Measurements from ENCODE around the gene ABCC4. TPM values are rescaled to one million over a fixed set of nuclear protein-coding genes. Genes with fewer than 3 reads are reported as not detected.

ABCC4 gene
- total RNA-seq, 4 donors from 2014 or later: 15.8 to 26.0 (median 23.8) TPM

- Histone ChIP-seq H3K27me3 (no peaks in the 10 kb centered on the region), H3K27ac (peak overlapping the region in 3 of 4 donors; percentile 17 to 32 (median 19)), H3K9me3 (no peaks in the 10 kb centered on the region), H3K4me3 (no peak overlapping the region), H3K4me1 (peaks cover 0 to 4% (median 0%) of the 10 kb centered on the region in 4 donors), H3K36me3 (no peaks in the 10 kb centered on the region)
- DNase-seq: no peak
- intact Hi-C loops (cut with DNase I; ENCODE audit: low total_unique reads) (no loop called here), in situ Hi-C loops (cut with MboI; ENCODE audit: low pct_ligation_motif_present in 1 of 4, low pct_unique_long_range_greater_than_20kb in 1 of 4, low sequenced_read_pairs in 3 of 4) (no loop called here)
- 66 to 96% methylated on average over 11 to 16 of the region's 16 CpGs for WGBS, 2 donors (ENCODE audit: low coverage in 1 of 2)
- no peak for TF ChIP-seq EP300 (IDR thresholded peaks at IDR 0.05; ENCODE audit: low read depth)
- TF ChIP-seq POLR2A (IDR thresholded peaks at IDR 0.05): no peak
- TF ChIP-seq, protein P1, sequence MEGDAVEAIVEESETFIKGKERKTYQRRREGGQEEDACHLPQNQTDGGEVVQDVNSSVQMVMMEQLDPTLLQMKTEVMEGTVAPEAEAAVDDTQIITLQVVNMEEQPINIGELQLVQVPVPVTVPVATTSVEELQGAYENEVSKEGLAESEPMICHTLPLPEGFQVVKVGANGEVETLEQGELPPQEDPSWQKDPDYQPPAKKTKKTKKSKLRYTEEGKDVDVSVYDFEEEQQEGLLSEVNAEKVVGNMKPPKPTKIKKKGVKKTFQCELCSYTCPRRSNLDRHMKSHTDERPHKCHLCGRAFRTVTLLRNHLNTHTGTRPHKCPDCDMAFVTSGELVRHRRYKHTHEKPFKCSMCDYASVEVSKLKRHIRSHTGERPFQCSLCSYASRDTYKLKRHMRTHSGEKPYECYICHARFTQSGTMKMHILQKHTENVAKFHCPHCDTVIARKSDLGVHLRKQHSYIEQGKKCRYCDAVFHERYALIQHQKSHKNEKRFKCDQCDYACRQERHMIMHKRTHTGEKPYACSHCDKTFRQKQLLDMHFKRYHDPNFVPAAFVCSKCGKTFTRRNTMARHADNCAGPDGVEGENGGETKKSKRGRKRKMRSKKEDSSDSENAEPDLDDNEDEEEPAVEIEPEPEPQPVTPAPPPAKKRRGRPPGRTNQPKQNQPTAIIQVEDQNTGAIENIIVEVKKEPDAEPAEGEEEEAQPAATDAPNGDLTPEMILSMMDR (IDR thresholded peaks at IDR 0.05): no peak
- TF ChIP-seq POLR2AphosphoS5 (IDR thresholded peaks at IDR 0.05): no peak
Measured at GRCh38 chr13:95323930-95324662, 22.8 kb upstream of the ABCC4 start.

GRCh38 chr13:95319551-95320274, 18.5 kb upstream of the ABCC4 start:
- no peak for DNase-seq
- in situ Hi-C loops (cut with MboI; ENCODE audit: low pct_ligation_motif_present in 1 of 4, low pct_unique_long_range_greater_than_20kb in 1 of 4, low sequenced_read_pairs in 3 of 4): no loop called here
- intact Hi-C loops (cut with DNase I; ENCODE audit: low total_unique reads): no loop called here

GRCh38 chr13:95317039-95317989, 16.1 kb upstream of the ABCC4 start:
- no peak for DNase-seq
- in situ Hi-C loops (cut with MboI; ENCODE audit: low pct_ligation_motif_present in 1 of 4, low pct_unique_long_range_greater_than_20kb in 1 of 4, low sequenced_read_pairs in 3 of 4) (no loop called here), intact Hi-C loops (cut with DNase I; ENCODE audit: low total_unique reads) (no loop called here)
- no peaks in the 10 kb centered on the region for H3K36me3 ChIP-seq
- no peak overlapping the region for H3K4me3 ChIP-seq
- TF ChIP-seq POLR2A (IDR thresholded peaks at IDR 0.05): no peak
- no peak for TF ChIP-seq EP300 (IDR thresholded peaks at IDR 0.05; ENCODE audit: low read depth)
- TF ChIP-seq POLR2AphosphoS5 (IDR thresholded peaks at IDR 0.05): no peak
- TF ChIP-seq, protein P1 (IDR thresholded peaks at IDR 0.05): no peak
- H3K9me3 ChIP-seq: no peaks in the 10 kb centered on the region
- H3K27ac ChIP-seq: no peak overlapping the region
- H3K4me1 ChIP-seq: no peaks in the 10 kb centered on the region
- no peaks in the 10 kb centered on the region for H3K27me3 ChIP-seq
- WGBS, 2 donors (ENCODE audit: low coverage in 1 of 2): 87 to 100% methylated on average over 2 to 12 of the region's 12 CpGs

More at GRCh38 chr13:95319551-95320274, 18.5 kb upstream of the ABCC4 start:
- TF ChIP-seq POLR2A (IDR thresholded peaks at IDR 0.05): no peak
- TF ChIP-seq POLR2AphosphoS5 (IDR thresholded peaks at IDR 0.05): no peak
- TF ChIP-seq, protein P1 (IDR thresholded peaks at IDR 0.05): no peak
- TF ChIP-seq EP300 (IDR thresholded peaks at IDR 0.05; ENCODE audit: low read depth): no peak
- H3K27ac ChIP-seq: no peak overlapping the region
- H3K27me3 ChIP-seq: no peaks in the 10 kb centered on the region
- H3K4me3 ChIP-seq: no peak overlapping the region
- H3K36me3 ChIP-seq: no peaks in the 10 kb centered on the region
- 87% methylated on average over 9 of the region's 9 CpGs for WGBS, 2 donors (ENCODE audit: low coverage in 1 of 2)
- H3K9me3 ChIP-seq: no peaks in the 10 kb centered on the region
- H3K4me1 ChIP-seq: no peaks in the 10 kb centered on the region

Data from transverse colon (tissue), 4 donors.